H9 (cell line): Measurements from ENCODE around the gene SORCS2. TPM values are rescaled to one million over a fixed set of nuclear protein-coding genes. Genes with fewer than 3 reads are reported as not detected.

ENCODE experiments used
- DNase-seq: peaks from one replicate; pipeline ENCODE4 v3.0.0-alpha.2; 2017
- H2AFZ ChIP-seq: one replicate; pipeline ENCODE4 v1.6.1; 2013; ENCODE audit warnings: mild to moderate bottlenecking, low read length, control low read depth, moderate library complexity
- H2AK5ac ChIP-seq: 2 replicates; pipeline ENCODE4 v1.6.1; 2013; ENCODE audit warnings: low read length, control low read depth, mixed read lengths; ENCODE audit not compliant: insufficient read length
- H2BK120ac ChIP-seq: one replicate; pipeline ENCODE4 v1.6.1; 2013; ENCODE audit warnings: low read depth, mild to moderate bottlenecking, low read length, control low read depth, inconsistent platforms; ENCODE audit not compliant: poor library complexity, severe bottlenecking
- H2BK12ac ChIP-seq: 2 replicates; pipeline ENCODE4 v1.6.1; 2013; ENCODE audit warnings: low read length, control low read depth, mixed read lengths, low read depth; ENCODE audit not compliant: insufficient read length
- H2BK15ac ChIP-seq: 2 replicates; pipeline ENCODE4 v1.6.1; 2013; ENCODE audit warnings: low read depth, low read length, control low read depth
- H2BK20ac ChIP-seq: one replicate; pipeline ENCODE4 v1.6.1; 2013; ENCODE audit warnings: low read depth, mild to moderate bottlenecking, low read length, control low read depth, inconsistent platforms; ENCODE audit not compliant: poor library complexity, severe bottlenecking
- H2BK5ac ChIP-seq: 2 replicates; pipeline ENCODE4 v1.6.1; 2013; ENCODE audit warnings: low read length, control low read depth, mixed read lengths; ENCODE audit not compliant: insufficient read length
- H3K14ac ChIP-seq: 2 replicates; pipeline ENCODE4 v1.6.1; 2013; ENCODE audit warnings: low read length, control low read depth; ENCODE audit not compliant: insufficient read depth
- H3K18ac ChIP-seq: 2 replicates; pipeline ENCODE4 v1.6.1; 2013; ENCODE audit warnings: low read depth, mild to moderate bottlenecking, mixed read lengths, low read length, control low read depth; ENCODE audit not compliant: insufficient read length
- H3K23ac ChIP-seq: 2 replicates; pipeline ENCODE4 v1.6.1; 2013; ENCODE audit warnings: low read length, control low read depth, mixed read lengths, low read depth; ENCODE audit not compliant: insufficient read length
- H3K23me2 ChIP-seq: 2 replicates; pipeline ENCODE4 v1.6.1; 2013; ENCODE audit warnings: low read depth, mild to moderate bottlenecking, mixed read lengths, low read length, control low read depth; ENCODE audit not compliant: insufficient read length, poor library complexity, severe bottlenecking
- H3K27ac ChIP-seq: 2 replicates; pipeline ENCODE4 v1.5.1; 2013; ENCODE audit warnings: low read length, control low read depth, mixed read lengths, low read depth; ENCODE audit not compliant: insufficient read length
- H3K27me3 ChIP-seq: 2 replicates; pipeline ENCODE4 v1.6.1; 2013; ENCODE audit warnings: low read length, control low read depth, inconsistent platforms; ENCODE audit not compliant: insufficient read depth
- H3K4ac ChIP-seq: 2 replicates; pipeline ENCODE4 v1.6.1; 2013; ENCODE audit warnings: low read depth, mild to moderate bottlenecking, control low read depth, inconsistent platforms, low read length, moderate library complexity
- H3K4me1 ChIP-seq: 2 replicates; pipeline ENCODE4 v1.6.1; 2013; ENCODE audit warnings: low read length, control low read depth, inconsistent platforms; ENCODE audit not compliant: insufficient read depth
- H3K4me2 ChIP-seq: 2 replicates; pipeline ENCODE4 v1.6.1; 2013; ENCODE audit warnings: low read length, control low read depth, mixed read lengths; ENCODE audit not compliant: insufficient read length, insufficient read depth
- H3K56ac ChIP-seq: 2 replicates; pipeline ENCODE4 v1.6.1; 2013; ENCODE audit warnings: low read depth, mild to moderate bottlenecking, mixed read lengths, low read length, control low read depth; ENCODE audit not compliant: insufficient read length
- H3K79me1 ChIP-seq: 2 replicates; pipeline ENCODE4 v1.6.1; 2013; ENCODE audit warnings: low read depth, mild to moderate bottlenecking, moderate library complexity, low read length, control low read depth, inconsistent platforms; ENCODE audit not compliant: insufficient read depth, poor library complexity, severe bottlenecking
- H3K79me2 ChIP-seq: 2 replicates; pipeline ENCODE4 v1.6.1; 2013; ENCODE audit warnings: low read length, control low read depth, inconsistent platforms; ENCODE audit not compliant: insufficient read depth
- H3K9ac ChIP-seq: 2 replicates; pipeline ENCODE4 v1.6.1; 2013; ENCODE audit warnings: low read length, control low read depth, mixed read lengths; ENCODE audit not compliant: insufficient read length; ENCODE audit errors: extremely low read depth
- H3K9me3 ChIP-seq: one replicate; pipeline ENCODE4 v1.6.1; 2013; ENCODE audit warnings: low read depth, low read length, inconsistent platforms; ENCODE audit not compliant: control insufficient read depth
- H3T11ph ChIP-seq: one replicate; pipeline ENCODE4 v1.6.1; 2013; ENCODE audit warnings: mild to moderate bottlenecking, low read length, control low read depth, inconsistent platforms
- H4K20me1 ChIP-seq: one replicate; pipeline ENCODE4 v1.6.1; 2013; ENCODE audit not compliant: control insufficient read depth, insufficient read length, insufficient read depth
- H4K5ac ChIP-seq: 2 replicates; pipeline ENCODE4 v1.6.1; 2013; ENCODE audit warnings: low read depth, mild to moderate bottlenecking, mixed read lengths, low read length, control low read depth; ENCODE audit not compliant: insufficient read length
- H4K8ac ChIP-seq: replicated peaks from 2 replicates; pipeline ENCODE4 v1.6.1; 2013; ENCODE audit warnings: low read length, control low read depth, mixed read lengths, low read depth; ENCODE audit not compliant: insufficient read length
- H4K91ac ChIP-seq: 2 replicates; pipeline ENCODE4 v1.6.1; 2013; ENCODE audit warnings: low read depth, mild to moderate bottlenecking, moderate library complexity, mixed read lengths, low read length, control low read depth; ENCODE audit not compliant: insufficient read length
- H3K27ac Mint-ChIP-seq, 3 experiments: 2 replicates in 2 of 3; 3 replicates in 1 of 3; pipeline ENCODE4 v1.8.0; 2020 to 2021; ENCODE audit warnings: mixed read lengths in 3 of 3, mild to moderate bottlenecking in 1 of 3, moderate library complexity in 1 of 3
- H3K27me3 Mint-ChIP-seq: 2 replicates; pipeline ENCODE4 v1.8.0; 2021; ENCODE audit warnings: low read depth, mild to moderate bottlenecking, moderate library complexity, mixed read lengths
- H3K36me3 Mint-ChIP-seq, 3 experiments: 2 replicates in 2 of 3; 3 replicates in 1 of 3; pipeline ENCODE4 v1.8.0; 2020 to 2021; ENCODE audit warnings: low read depth in 3 of 3, mixed read lengths in 3 of 3; ENCODE audit not compliant: insufficient read depth in 1 of 3
- H3K4me1 Mint-ChIP-seq, 2 experiments: 2 replicates each; pipeline ENCODE4 v1.8.0; 2020; ENCODE audit warnings: mixed read lengths in 2 of 2
- H3K4me3 Mint-ChIP-seq, 2 experiments: 2 replicates in 1 of 2; 3 replicates in 1 of 2; pipeline ENCODE4 v1.8.0; 2020 to 2021; ENCODE audit warnings: mild to moderate bottlenecking in 2 of 2, mixed read lengths in 2 of 2, moderate library complexity in 1 of 2
- H3K9me3 Mint-ChIP-seq, 2 experiments: 2 replicates in 1 of 2; 3 replicates in 1 of 2; pipeline ENCODE4 v1.8.0; 2020; ENCODE audit warnings: mild to moderate bottlenecking in 2 of 2, mixed read lengths in 2 of 2, moderate library complexity in 1 of 2
- CTCF ChIP-seq: fragments of 200-600 bp; sonication (generic); conservative IDR thresholded peaks from 3 replicates; pipeline ENCODE4 v1.8.0; 2021; ENCODE audit warnings: antibody characterized with exemption, mild to moderate bottlenecking
- WGBS: extraction: QIAGEN DNeasy Blood & Tissue Kit; methylation state at CpG from one replicate; pipeline ENCODE4 v1.1.7; 2013; ENCODE audit warnings: missing lambda C conversion rate, low lambda C conversion rate, mixed read lengths; ENCODE audit not compliant: insufficient read length; ENCODE audit errors: extremely low coverage; 5-methylcytosine and 5-hydroxymethylcytosine counted together
- total RNA-seq: library from RNA; stranded (reverse); gene quantifications from 2 replicates; pipeline ENCODE4 v1.2.1, GENCODE V29; 2021

Gene SORCS2
- total RNA-seq, 1 experiment from 2014 or later: 0.57 TPM

DNA sequence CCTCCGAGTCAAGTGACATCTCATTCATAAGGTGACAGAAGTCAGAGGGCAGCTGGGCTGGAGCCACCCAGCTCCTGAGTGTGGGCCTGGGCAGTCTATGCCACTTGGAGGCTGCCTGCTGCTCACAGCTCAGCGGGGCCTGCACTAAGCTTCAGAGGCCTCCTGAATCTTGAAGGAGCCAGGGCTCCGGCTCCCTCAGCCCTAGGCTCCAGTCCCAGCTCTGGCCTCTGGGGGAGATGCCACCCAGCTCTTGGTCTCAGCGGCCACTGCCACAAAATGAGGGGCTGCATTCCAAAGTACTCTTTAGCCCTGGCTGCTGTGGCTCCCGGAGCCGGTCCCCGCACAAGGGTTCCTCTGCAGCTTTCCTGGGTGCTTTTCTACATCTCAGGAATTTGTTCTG is 275.1 kb downstream of the SORCS2 start:
- H3K4me3 Mint-ChIP-seq: no peak overlapping the region
- H3K36me3 Mint-ChIP-seq: peaks cover 2 to 6% (median 3%) of the 10 kb centered on the region in 3 experiments; a peak in 4 of 7 replicates
- DNase-seq: no peak
- no CpG with 5 or more reads among the region's 7 CpGs for WGBS
- H3K27me3 Mint-ChIP-seq: peaks cover 8% of the 10 kb centered on the region; the same call in 1 of the 2 replicates
- no peak overlapping the region for H3K56ac ChIP-seq
- H2BK120ac ChIP-seq: no peak overlapping the region
- H3K9ac ChIP-seq: no peak overlapping the region
- H3K23ac ChIP-seq: no peak overlapping the region
- H3K27me3 ChIP-seq: no peaks in the 10 kb centered on the region
- no peak overlapping the region for H3T11ph ChIP-seq
- H4K8ac ChIP-seq: no peak overlapping the region
- no peak overlapping the region for H2BK12ac ChIP-seq
- H4K91ac ChIP-seq: no peak overlapping the region
- no peak overlapping the region for H3K4ac ChIP-seq
- peaks cover 4% of the 10 kb centered on the region; the same call in 1 of the 2 replicates for H3K4me1 ChIP-seq
- H3K27ac ChIP-seq: no peak overlapping the region
- no peak overlapping the region for H3K4me2 ChIP-seq
- peaks cover 29% of the 10 kb centered on the region in 2 experiments for H3K4me1 Mint-ChIP-seq
- no peak overlapping the region for H3K27ac Mint-ChIP-seq
- H2BK5ac ChIP-seq: no peak overlapping the region
- H3K18ac ChIP-seq: no peak overlapping the region
- H2AFZ ChIP-seq: no peak overlapping the region
- H3K9me3 ChIP-seq: peaks cover 9% of the 10 kb centered on the region
- peaks cover 2% of the 10 kb centered on the region for H4K20me1 ChIP-seq
- H3K23me2 ChIP-seq: no peaks in the 10 kb centered on the region
- no peak overlapping the region for H2BK20ac ChIP-seq
- no peaks in the 10 kb centered on the region for H3K79me2 ChIP-seq
- no peak overlapping the region for H4K5ac ChIP-seq
- no peak overlapping the region for H2AK5ac ChIP-seq
- H3K9me3 Mint-ChIP-seq: peaks cover 14 to 16% of the 10 kb centered on the region in 2 experiments; a peak in 4 of 5 replicates
- H3K14ac ChIP-seq: no peak overlapping the region
- TF ChIP-seq CTCF: no peak
- H2BK15ac ChIP-seq: no peak overlapping the region
- H3K79me1 ChIP-seq: no peaks in the 10 kb centered on the region
